ENCODE results near the gene NAPSA.
"Not testable (repeated sequence)": the region's sequence is repeated elsewhere in the genome, so short reads cannot be mapped to it uniquely, and the experiment has no call there.

Gene NAPSA

DNA sequence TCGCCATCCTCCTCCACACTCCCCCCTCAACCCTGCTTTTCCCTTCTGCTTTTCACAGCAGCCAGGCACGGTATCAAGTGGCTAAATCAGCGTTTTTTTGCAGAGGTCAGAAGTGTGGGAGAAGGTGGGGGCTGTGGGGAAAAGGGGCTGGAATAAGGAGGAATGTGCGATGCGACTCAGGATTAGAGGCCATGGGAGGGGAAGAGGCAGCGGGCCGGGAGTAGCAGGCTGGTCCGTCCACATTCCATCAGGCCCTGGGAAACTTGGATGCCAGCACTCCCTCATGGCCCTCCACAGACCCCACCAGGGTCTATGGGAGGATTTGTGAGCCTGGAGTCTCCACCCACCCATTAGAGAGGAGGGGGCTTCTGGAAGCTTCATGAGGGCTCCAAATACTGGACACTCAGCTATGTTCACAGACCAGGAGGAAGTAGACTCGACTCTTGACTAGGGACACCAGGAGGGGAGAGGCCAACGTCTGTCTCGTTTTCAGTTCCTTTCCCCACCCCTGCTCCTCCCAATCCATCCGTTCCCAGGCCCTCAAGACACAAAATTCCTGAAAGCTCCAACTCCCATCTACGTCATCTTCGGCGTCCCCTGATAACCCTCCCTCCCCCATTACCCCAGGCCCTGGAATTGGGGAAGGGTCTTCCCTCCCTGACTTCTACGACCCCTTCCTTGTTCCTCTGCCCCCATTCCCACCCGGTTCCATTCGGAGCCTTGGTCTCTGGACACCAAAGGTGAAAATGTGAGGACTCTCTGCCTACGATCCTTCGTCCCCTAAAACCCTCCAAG is 33.0 kb downstream of the NAPSA start:
- no peak for DNase-seq (ENCODE audit: extremely low spot score)

DNA sequence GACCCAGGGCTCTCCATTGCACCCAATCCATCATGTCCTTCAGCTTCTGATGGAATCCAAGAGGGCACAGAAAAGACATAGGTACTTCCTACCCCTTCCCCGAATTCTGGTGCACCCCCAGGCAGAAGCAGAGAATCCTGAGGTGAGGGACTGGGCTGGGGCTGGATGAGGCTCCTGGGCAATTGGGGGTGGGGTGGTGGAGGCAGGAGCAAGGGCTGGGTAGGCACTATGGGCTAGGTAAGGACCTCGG is 33.5 kb downstream of the NAPSA start:
- TF ChIP-seq FOXM1 (IDR thresholded peaks at IDR 0.05; ENCODE audit: borderline replicate concordance) (no peak), ZNF384 (IDR thresholded peaks at IDR 0.05) (no peak), CTBP1 (IDR thresholded peaks at IDR 0.05; ENCODE audit: borderline replicate concordance) (no peak), SUZ12 (IDR thresholded peaks at IDR 0.05) (no peak), ELF4 (IDR thresholded peaks at IDR 0.05) (no peak), HDGF (IDR thresholded peaks at IDR 0.05; ENCODE audit: borderline replicate concordance) (no peak), ARNT (IDR thresholded peaks at IDR 0.05) (no peak), FOXK2 (IDR thresholded peaks at IDR 0.05) (no peak), NFRKB (IDR thresholded peaks at IDR 0.05) (no peak), SP1 (IDR thresholded peaks at IDR 0.05) (no peak), L3MBTL2 (conservative IDR thresholded peaks at IDR 0.05) (no peak)
- TF ChIP-seq, protein P1, sequence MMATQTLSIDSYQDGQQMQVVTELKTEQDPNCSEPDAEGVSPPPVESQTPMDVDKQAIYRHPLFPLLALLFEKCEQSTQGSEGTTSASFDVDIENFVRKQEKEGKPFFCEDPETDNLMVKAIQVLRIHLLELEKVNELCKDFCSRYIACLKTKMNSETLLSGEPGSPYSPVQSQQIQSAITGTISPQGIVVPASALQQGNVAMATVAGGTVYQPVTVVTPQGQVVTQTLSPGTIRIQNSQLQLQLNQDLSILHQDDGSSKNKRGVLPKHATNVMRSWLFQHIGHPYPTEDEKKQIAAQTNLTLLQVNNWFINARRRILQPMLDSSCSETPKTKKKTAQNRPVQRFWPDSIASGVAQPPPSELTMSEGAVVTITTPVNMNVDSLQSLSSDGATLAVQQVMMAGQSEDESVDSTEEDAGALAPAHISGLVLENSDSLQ (IDR thresholded peaks at IDR 0.05): no peak
- no peak for DNase-seq (ENCODE audit: extremely low spot score)
- ChIA-PET POLR2A (no interaction called here), CTCF (no interaction called here)

More for the DNA sequence above, 33.0 kb downstream of the NAPSA start:
- POLR2A ChIA-PET: interaction anchor here (0.9 to 1.1 kb wide), 2 partner anchors 19 to 20 kb away, joined by 5 to 7 read pairs; no protein-coding TSS in a partner anchor
- CTCF ChIA-PET: no interaction called here
- TF ChIP-seq ELF4 (IDR thresholded peaks at IDR 0.05) (no peak), FOXA1 (IDR thresholded peaks at IDR 0.05) (no peak), FOXM1 (IDR thresholded peaks at IDR 0.05; ENCODE audit: borderline replicate concordance) (no peak), NFRKB (IDR thresholded peaks at IDR 0.05) (no peak), ZNF384 (IDR thresholded peaks at IDR 0.05) (no peak), TARDBP (IDR thresholded peaks at IDR 0.05) (no peak), BHLHE40 (IDR thresholded peaks at IDR 0.05; ENCODE audit: borderline replicate concordance) (no peak), CTBP1 (IDR thresholded peaks at IDR 0.05; ENCODE audit: borderline replicate concordance) (no peak), LEF1 (IDR thresholded peaks at IDR 0.05; ENCODE audit: borderline replicate concordance) (no peak), SP1 (IDR thresholded peaks at IDR 0.05) (no peak)
- TF ChIP-seq, protein P1 (IDR thresholded peaks at IDR 0.05): no peak

DNA sequence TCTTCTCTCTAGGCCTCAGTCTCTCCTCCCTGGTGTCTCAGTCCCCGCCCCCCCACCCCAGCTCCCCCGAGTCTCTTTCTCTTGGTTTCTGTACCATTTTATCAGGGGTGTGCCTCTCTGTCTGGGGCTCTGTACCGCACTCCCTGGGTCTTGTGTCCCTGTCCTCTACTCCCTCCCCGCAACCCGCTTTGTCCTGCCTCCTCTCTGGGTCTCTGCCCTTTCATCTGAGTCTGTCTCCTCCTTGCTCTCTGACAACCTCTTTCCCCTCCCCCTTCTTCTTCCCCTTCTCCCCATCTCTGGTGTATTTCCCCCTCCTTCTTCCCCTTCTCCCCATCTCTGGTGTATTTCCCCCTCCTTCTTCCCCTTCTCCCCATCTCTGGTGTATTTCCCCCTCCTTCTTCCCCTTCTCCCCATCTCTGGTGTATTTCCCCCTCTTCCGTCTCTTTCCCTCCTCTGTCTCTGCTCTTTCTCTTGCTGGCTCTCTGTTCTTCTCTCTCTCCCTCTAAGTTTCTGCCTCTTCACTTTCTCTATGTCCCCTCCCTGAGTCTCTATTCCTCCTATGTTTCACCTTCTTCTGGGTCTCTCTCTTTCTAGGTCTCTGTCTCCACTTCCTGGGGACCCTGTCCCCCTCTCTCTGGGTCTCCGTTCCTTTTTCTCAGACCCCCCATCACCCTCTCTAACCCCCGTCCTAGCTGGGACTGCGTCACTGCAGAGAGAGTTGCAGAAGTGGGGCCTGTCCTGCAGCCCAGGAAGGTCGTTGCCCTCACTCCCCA is 34.0 kb downstream of the NAPSA start:
- CTCF ChIA-PET: no interaction called here
- POLR2A ChIA-PET: no interaction called here
- TF ChIP-seq SUZ12 (IDR thresholded peaks at IDR 0.05): no peak
- TF ChIP-seq CTBP1 (IDR thresholded peaks at IDR 0.05; ENCODE audit: borderline replicate concordance): no peak
- TF ChIP-seq FOXM1 (IDR thresholded peaks at IDR 0.05; ENCODE audit: borderline replicate concordance): no peak
- TF ChIP-seq FOXK2 (IDR thresholded peaks at IDR 0.05): no peak
- TF ChIP-seq ELF4 (IDR thresholded peaks at IDR 0.05): no peak
- TF ChIP-seq, protein P1 (IDR thresholded peaks at IDR 0.05): no peak
- no peak for TF ChIP-seq TARDBP (IDR thresholded peaks at IDR 0.05)
- no peak for TF ChIP-seq SP1 (IDR thresholded peaks at IDR 0.05)
- TF ChIP-seq LEF1 (IDR thresholded peaks at IDR 0.05; ENCODE audit: borderline replicate concordance): no peak
- no peak for TF ChIP-seq FOXA1 (IDR thresholded peaks at IDR 0.05)
- TF ChIP-seq NFRKB (IDR thresholded peaks at IDR 0.05): no peak
- TF ChIP-seq BHLHE40 (IDR thresholded peaks at IDR 0.05; ENCODE audit: borderline replicate concordance): no peak
- no peak for TF ChIP-seq HDGF (IDR thresholded peaks at IDR 0.05; ENCODE audit: borderline replicate concordance)
- no peak for TF ChIP-seq ZNF384 (IDR thresholded peaks at IDR 0.05)
- no peak for TF ChIP-seq ARNT (IDR thresholded peaks at IDR 0.05)
- TF ChIP-seq L3MBTL2 (conservative IDR thresholded peaks at IDR 0.05): no peak
- DNase-seq (ENCODE audit: extremely low spot score): no peak

DNA sequence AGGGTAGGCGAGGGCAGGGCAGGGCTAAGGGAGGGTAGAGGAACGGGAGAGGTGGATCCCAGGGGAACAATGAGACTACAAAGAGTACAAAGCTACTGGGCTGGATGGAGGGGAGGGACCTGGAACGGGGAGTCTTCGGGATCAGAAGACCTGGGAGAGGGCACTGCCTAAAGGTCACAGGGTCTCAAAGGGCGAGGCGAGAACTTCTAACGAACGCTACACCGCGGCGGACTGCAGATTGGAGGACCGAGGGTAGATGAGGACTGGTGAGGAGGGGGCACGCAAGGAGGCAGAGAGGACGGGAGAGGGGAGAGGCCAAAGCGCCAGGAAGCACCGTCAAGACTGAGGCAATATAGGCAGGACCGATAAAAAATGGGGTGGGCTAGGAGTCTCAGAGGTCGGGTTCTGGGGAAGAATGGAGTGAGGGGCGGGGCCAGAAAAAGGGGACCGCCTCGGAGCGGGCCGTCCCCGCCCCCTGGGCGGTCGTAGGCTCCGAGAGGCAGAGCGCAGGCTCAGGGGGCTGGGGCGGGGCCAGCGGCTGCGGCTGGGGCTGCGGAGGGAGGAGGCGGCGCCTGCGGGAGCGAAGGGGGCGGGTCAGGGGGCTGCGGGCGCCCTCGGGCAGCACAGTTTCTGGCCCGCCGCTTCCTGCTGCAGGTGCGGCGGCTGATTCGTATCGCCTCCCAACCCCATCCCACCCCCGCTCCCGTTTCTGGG is 34.9 kb downstream of the NAPSA start:
- TF ChIP-seq FOXM1 (IDR thresholded peaks at IDR 0.05; ENCODE audit: borderline replicate concordance) (no peak), SUZ12 (IDR thresholded peaks at IDR 0.05) (no peak)
- ChIA-PET POLR2A (no interaction called here), CTCF (no interaction called here)
- peak; percentile 86 for DNase-seq (ENCODE audit: extremely low spot score)

DNA sequence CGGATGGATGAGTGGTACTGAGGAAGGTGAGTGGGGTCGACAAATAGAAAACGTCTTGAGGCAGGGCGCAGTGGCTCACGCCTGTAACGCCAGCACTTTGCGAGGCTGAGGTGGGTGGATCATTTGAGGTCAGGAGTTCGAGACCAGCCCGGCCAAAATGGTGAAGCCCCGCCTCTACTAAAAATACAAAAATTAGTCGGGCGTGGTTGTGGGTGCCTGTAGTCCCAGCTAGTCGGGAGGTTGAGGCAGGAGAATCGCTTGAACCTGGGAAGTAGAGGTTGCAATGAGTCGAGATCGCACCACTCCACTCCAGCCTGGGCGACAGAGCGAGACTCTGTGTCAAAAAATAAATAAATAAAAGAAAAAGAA is 35.5 kb downstream of the NAPSA start:
- 0 out of 2 replicates have a peak, but pooled peaks have one; percentile 42 for TF ChIP-seq L3MBTL2 (conservative IDR thresholded peaks at IDR 0.05)
- CTCF ChIA-PET: interaction anchor here (1.0 to 1.1 kb wide), 2 partner anchors 22 to 27 kb away, joined by 3 to 6 read pairs; no protein-coding TSS in a partner anchor
- POLR2A ChIA-PET: not testable (repeated sequence)

More for the DNA sequence above, 35.5 kb downstream of the NAPSA start:
- DNase-seq (ENCODE audit: extremely low spot score): not testable (repeated sequence)

All from HEK293T (cell line).